NOMO-1 treated with DMSO at 0.1 percent for 48 hours (cell line): ENCODE results near the gene PPP1R17.

ENCODE experiments used
- DNase-seq: peaks from one replicate; lab custom pipeline; 2025; ENCODE audit not compliant: unreplicated experiment; lab: John Stamatoyannopoulos, UW

Gene PPP1R17

GRCh38 chr7:31695859-31696614 is 9.0 kb downstream of the PPP1R17 start:
- DNase-seq = peak; percentile 90

GRCh38 chr7:31699050-31699449 is 12.0 kb downstream of the PPP1R17 start:
- DNase-seq = peak; percentile 97

DNA sequence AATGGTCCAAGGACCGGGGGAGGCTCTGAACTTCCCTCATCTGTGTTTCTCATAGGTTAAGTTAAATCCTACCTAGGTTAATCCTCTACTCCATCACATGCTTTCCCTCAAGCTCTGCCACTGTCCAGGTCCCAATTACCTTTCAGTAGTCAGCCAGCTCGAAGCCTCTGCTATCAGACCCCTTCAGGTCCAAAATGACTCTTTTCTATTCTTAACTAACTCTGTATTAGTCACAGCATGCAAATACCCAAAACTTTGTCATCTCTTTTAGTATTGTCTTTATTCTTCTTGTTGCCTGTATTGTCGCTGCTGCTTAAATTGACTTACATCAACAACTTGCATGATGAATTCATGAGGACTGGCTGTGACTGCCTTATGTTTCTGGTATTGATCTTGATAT is 15.3 kb downstream of the PPP1R17 start:
- DNase-seq = no peak

DNA sequence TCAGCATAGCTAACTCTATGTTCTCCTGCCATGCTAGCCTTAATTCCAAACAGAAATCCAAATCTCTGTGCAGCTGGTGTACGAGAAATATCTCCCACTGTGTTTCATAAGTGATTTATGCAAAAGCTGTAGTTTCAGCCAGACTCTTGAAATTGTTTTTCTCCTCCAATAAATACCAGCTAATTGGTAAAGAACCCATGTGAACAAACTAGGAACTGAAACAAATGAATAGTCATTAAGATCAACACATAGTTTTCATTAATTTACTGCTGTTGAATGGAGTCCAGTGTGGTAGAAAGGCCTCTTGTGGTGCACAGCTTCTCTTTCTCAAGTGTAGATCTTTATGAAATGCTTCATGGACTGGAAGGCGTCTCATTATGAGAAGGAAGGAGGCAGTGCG is 18.4 kb downstream of the PPP1R17 start:
- peak; percentile 53 for DNase-seq

GRCh38 chr7:31707089-31707488 is 20.1 kb downstream of the PPP1R17 start:
- DNase-seq = no peak

DNA sequence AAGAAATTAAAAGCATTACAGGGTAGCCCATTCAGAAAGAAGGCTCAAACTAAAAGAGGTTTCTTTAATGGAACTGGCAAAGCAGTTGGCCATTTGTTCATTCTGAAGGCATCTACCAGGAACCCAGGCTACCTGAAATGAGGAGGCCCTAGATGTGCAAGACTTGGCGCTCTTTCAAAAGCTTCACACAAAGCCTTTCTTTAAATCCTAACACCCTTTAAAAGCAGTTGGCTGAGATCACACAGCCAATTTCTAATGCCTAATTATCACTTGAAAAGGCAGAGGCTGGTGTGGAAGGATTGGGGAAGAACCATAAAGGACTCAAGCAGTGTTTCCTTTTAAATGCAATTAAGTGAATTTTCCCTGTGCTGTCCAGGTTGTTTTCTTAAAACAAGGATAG is 23.2 kb downstream of the PPP1R17 start:
- DNase-seq = no peak

GRCh38 chr7:31716355-31716754 is 29.3 kb downstream of the PPP1R17 start:
- no peak for DNase-seq

GRCh38 chr7:31720366-31720765 is 33.4 kb downstream of the PPP1R17 start:
- DNase-seq = no peak

DNA sequence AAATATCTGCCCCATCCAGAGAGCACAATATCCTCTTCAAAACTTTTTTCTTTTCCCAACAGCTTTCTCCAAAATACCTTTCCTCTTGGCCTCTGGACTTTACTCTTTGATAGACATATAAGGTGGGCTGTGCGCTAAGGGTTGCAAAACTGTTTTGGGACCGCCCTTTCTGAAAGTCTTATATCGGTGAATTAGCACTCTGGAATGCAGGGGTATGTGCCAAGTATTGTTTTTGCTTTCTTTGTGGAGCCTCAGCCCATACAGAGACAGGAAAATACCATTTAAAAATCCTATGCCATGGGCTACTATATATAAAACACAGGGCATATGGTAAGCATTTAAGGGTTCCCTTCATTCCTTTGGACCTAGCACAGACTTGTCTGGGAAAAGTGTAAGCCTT is 37.7 kb downstream of the PPP1R17 start:
- no peak for DNase-seq

DNA sequence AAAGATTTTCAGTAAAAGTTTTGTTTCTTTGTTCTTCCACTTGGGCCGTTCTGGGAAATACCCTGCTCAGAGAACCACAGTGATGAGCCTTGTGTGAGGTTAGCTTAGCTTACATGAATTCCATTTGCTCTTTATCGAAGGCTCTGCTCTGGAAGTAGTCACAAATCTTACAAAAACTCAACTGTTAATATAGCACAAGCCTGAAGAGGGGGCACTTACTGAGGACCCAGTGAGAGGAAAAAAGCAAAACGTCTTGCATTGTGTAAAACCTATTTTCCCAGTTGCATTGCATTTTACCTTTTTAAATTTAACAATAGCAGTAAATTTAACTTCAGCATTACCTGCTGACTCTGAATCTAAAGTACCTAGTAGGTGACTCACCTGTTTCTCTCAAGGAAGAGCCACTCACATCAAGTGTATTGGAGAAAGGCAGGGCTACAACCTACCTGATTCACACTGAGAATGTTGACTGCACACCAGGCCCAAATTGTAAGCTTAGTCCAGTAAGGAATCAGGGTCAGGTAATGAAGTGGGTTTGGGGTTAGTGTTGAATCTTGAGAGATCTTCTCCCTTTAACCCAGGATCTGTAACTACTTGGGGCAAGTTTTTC is 42.3 kb downstream of the PPP1R17 start:
- no peak for DNase-seq

DNA sequence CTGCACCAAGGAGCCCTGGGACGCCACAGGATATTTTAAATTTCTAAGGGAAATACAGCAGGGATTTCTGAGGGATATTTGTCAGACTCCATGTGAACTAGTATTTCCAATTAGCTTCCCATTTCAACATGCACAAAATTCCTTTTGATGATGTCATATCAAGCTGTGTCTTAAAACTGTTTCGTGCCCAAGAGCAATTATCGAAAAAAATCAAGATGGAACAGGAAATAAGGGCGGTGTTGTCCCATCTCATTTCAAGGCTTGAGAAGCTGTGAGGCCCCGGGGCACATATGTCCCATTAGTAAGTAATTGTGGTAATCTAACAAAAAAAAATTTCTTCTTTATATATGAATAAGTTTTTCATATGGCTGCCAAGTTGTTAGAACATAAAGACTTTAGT is 47.4 kb downstream of the PPP1R17 start:
- no peak for DNase-seq

DNA sequence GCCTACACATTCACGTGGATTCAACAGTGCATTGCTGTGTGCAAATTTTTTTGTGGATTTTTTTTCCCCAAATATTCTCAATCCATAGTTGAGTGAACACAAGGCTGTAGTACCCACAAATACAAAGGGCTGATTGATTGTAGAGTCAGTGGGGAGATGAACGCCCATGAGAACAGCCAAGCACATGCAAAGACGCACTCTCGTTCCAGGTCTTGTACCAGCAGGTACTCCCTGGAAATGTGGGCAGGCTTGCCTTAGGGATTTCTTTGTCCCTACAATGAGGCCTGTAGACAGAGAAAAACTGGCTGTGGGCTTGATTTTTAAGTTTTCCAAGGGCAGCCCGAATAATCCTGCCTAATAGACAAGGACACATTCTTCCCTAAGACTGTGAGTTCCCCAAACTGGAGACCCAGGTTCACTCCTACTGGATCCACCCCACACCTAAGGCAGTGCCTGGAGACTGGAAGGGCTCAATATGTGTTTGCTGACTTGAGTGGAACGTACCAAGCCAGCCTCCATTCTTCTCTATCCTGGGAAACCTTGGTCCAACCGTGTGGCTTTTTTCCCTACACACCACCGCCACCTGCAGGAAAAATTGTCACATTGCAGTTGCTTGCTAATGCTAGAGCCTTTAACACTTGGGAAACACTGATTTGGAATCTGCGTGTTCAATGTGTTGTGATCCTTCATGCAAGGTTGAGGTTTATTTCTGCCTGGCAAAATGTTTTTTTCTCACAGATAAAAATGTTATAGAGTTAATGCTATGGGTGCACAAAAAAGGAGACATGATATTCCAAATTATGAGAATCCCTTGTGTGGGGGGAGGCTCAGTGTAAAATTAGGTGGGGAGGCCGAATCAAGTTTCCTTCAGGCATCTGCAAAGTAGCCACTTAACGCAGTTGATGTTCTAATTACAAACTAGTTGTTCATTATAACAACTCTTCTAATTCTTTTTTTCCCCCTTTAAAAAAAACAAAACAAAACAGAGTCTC is 49.3 kb downstream of the PPP1R17 start:
- peak; percentile 55 for DNase-seq

DNA sequence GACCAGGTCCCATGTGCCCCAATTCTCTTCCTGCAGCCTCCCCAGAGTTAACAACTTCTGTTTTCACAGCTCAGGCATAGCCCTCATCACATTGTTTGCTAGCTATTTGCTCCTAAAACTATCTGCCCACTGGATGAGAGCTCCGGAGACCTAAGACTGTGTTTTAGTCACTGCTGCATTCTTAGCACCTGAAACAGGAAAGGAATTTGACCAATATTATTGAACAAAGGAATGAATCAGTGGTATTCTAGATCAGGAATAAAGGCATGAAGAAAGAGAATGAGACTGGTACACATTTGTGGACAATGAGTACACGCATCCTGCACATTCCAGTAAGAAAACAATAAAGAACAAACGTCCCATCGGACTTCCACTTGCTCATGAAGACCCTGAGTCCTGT is 54.8 kb downstream of the PPP1R17 start:
- no peak for DNase-seq

- peak; percentile 59 for DNase-seq
Measured at GRCh38 chr7:31744294-31744874, 57.4 kb downstream of the PPP1R17 start.

DNA sequence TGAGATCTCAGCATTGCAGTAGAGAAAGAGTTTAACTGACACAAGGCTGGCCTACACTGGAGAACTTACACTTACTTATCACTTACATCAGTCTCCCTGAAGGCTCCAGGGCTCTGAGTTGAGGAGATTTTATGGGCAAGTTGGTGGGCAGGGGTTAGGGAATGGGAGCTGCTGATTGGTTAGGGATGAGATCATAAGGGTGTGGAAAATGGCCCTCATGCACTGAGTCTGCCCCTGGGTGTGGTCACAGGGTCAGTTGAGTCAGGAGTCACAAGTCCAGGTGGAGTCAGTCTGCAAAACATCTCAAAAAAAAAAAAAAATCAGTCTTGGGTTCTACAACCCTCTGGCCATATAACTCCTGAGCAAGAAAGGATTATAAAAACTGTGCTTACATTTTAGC is 60.5 kb downstream of the PPP1R17 start:
- DNase-seq = no peak

GRCh38 chr7:31748084-31748483 is 61.1 kb downstream of the PPP1R17 start:
- DNase-seq = no peak

DNA sequence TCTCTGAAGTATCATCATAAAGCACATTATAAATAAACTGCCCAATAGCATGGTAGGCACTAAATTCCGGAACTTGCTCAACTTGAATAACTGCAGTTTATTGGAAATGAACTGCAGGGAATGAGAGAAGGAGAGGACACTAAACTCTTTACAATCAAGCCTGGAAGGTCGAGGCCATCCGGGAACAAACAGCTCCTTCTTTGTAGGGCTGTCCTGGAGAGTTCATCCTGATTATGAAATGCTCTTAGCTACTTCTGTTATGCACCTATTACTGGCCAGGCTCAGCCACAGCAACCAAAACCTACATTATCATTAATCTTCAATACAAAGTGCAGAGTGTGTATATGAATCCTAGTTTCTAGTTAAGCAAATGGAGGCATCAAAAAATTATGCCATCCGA is 64.7 kb downstream of the PPP1R17 start:
- no peak for DNase-seq
